Loucy (cell line): ENCODE results near the gene LRRC4C.
"Not testable (repeated sequence)": the region's sequence is repeated elsewhere in the genome, so short reads cannot be mapped to it uniquely, and the experiment has no call there.

Experiments used
- H2AFZ ChIP-seq: fragments of 200-600 bp; sonication (generic); 2 replicates; pipeline ENCODE4 v1.6.0; 2016; ENCODE audit warnings: antibody characterized with exemption, mild to moderate bottlenecking, low read length, moderate library complexity
- H3F3A ChIP-seq: fragments of 200-600 bp; 2 replicates; pipeline ENCODE4 v1.6.0; 2016; ENCODE audit warnings: antibody characterized with exemption, low read depth, mild to moderate bottlenecking
- H3K27me3 ChIP-seq: fragments of 200-600 bp; sonication (generic); 2 replicates; pipeline ENCODE4 v1.6.1; 2014; ENCODE audit warnings: low read length, mild to moderate bottlenecking; ENCODE audit not compliant: insufficient read depth, poor library complexity, severe bottlenecking
- H3K36me3 ChIP-seq: fragments of 200-600 bp; sonication (generic); 2 replicates; pipeline ENCODE4 v1.6.1; 2016; ENCODE audit warnings: low read length; ENCODE audit not compliant: insufficient read depth
- H3K4me1 ChIP-seq: fragments of 200-600 bp; sonication (generic); 2 replicates; pipeline ENCODE4 v1.5.1; 2014; ENCODE audit warnings: low read length, mild to moderate bottlenecking; ENCODE audit not compliant: insufficient read depth, poor library complexity, severe bottlenecking
- H3K4me2 ChIP-seq: fragments of 200-600 bp; sonication (generic); 2 replicates; pipeline ENCODE4 v1.6.0; 2014; ENCODE audit warnings: antibody characterized with exemption, low read length, low read depth, mild to moderate bottlenecking; ENCODE audit not compliant: poor library complexity, severe bottlenecking
- H3K4me3 ChIP-seq: fragments of 200-600 bp; sonication (generic); 2 replicates; pipeline ENCODE4 v1.5.1; 2014; ENCODE audit warnings: low read length, mild to moderate bottlenecking, mixed read lengths; ENCODE audit not compliant: poor library complexity, severe bottlenecking
- H3K79me2 ChIP-seq: fragments of 200-600 bp; sonication (generic); 2 replicates; pipeline ENCODE4 v1.6.1; 2014; ENCODE audit warnings: low read length; ENCODE audit not compliant: insufficient read depth
- H3K9ac ChIP-seq: fragments of 200-600 bp; sonication (generic); 2 replicates; pipeline ENCODE4 v1.6.0; 2014; ENCODE audit warnings: mild to moderate bottlenecking, low read depth, low read length, moderate library complexity; ENCODE audit not compliant: poor library complexity, severe bottlenecking
- H3K9me2 ChIP-seq: fragments of 200-600 bp; sonication (generic); replicated peaks from 2 replicates; pipeline ENCODE4 v1.6.1; 2016; ENCODE audit warnings: low read depth, low read length, mixed read lengths
- H3K9me3 ChIP-seq: fragments of 200-600 bp; sonication (generic); 2 replicates; pipeline ENCODE4 v1.6.1; 2014; ENCODE audit warnings: mild to moderate bottlenecking, antibody characterized with exemption, low read length, low read depth; ENCODE audit not compliant: insufficient read depth
- H4K20me1 ChIP-seq: fragments of 200-600 bp; sonication (generic); 2 replicates; pipeline ENCODE4 v1.6.0; 2014; ENCODE audit warnings: antibody characterized with exemption, low read length, mild to moderate bottlenecking; ENCODE audit not compliant: insufficient read depth, poor library complexity, severe bottlenecking
- EZH2phosphoT487 ChIP-seq: fragments of 200-600 bp; IDR thresholded peaks from 2 replicates; pipeline ENCODE4 v1.6.1; 2018; ENCODE audit warnings: antibody characterized with exemption, mild to moderate bottlenecking, moderate library complexity, borderline replicate concordance
- TF ChIP-seq, protein P1 (sequence below): fragments of 200-600 bp; sonication (generic); conservative IDR thresholded peaks from 2 replicates; pipeline ENCODE4 v1.5.1; 2014; ENCODE audit warnings: mild to moderate bottlenecking, antibody characterized with exemption, low read length

Gene LRRC4C

DNA sequence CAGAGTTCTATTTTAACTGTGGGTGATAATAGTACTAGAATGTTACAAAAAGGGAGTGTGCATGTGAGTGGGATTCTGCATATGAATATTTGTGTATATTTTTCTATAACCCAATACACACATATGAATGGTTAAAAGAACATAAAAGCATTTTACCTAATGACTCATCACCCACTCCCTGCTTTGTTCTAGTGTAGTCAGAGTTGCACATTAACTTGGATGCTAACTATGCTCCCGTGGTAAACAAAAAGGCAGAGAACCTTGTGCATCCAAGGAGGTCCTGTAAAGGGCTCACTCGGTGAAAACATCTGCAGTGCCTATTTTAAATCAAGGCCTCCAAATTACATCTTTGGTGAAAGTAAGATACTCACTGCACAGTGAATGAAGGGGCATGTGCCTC lies 1289.4 kb downstream of the LRRC4C start:
- Histone ChIP-seq H3K79me2 (no peaks in the 10 kb centered on the region), H3F3A (no peaks in the 10 kb centered on the region), H3K36me3 (no peaks in the 10 kb centered on the region), H3K4me1 (no peaks in the 10 kb centered on the region), H4K20me1 (no peaks in the 10 kb centered on the region), H2AFZ (no peak overlapping the region), H3K9ac (no peak overlapping the region), H3K27me3 (no peaks in the 10 kb centered on the region), H3K9me3 (no peaks in the 10 kb centered on the region), H3K4me2 (no peak overlapping the region), H3K9me2 (no peaks in the 10 kb centered on the region), H3K4me3 (no peak overlapping the region)
- TF ChIP-seq EZH2phosphoT487 = no peak
- TF ChIP-seq, protein P1, sequence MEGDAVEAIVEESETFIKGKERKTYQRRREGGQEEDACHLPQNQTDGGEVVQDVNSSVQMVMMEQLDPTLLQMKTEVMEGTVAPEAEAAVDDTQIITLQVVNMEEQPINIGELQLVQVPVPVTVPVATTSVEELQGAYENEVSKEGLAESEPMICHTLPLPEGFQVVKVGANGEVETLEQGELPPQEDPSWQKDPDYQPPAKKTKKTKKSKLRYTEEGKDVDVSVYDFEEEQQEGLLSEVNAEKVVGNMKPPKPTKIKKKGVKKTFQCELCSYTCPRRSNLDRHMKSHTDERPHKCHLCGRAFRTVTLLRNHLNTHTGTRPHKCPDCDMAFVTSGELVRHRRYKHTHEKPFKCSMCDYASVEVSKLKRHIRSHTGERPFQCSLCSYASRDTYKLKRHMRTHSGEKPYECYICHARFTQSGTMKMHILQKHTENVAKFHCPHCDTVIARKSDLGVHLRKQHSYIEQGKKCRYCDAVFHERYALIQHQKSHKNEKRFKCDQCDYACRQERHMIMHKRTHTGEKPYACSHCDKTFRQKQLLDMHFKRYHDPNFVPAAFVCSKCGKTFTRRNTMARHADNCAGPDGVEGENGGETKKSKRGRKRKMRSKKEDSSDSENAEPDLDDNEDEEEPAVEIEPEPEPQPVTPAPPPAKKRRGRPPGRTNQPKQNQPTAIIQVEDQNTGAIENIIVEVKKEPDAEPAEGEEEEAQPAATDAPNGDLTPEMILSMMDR = no peak

DNA sequence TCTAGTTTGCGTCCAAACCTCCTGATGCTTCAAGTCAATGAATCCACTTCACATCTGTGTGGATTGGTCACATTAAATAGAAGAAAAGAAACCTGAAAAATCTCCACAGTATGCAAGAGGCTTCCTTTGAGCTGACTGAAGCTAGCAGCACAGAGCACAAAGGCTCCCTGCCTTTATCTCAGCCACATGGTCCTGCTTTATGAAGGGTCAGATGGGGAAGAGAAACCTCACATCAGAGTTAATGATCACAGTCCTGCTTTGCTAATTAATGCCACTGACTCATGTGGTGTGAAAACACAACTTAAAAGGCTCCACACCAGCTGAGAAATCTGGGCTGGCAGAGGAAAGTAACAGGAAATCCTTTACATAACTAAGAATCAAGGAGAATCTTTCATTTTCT lies 1291.0 kb downstream of the LRRC4C start:
- Histone ChIP-seq H3K9me3 (no peaks in the 10 kb centered on the region), H4K20me1 (no peaks in the 10 kb centered on the region), H3F3A (no peaks in the 10 kb centered on the region), H3K27me3 (no peaks in the 10 kb centered on the region), H3K9ac (no peak overlapping the region), H3K36me3 (no peaks in the 10 kb centered on the region), H3K4me3 (no peak overlapping the region), H3K9me2 (no peaks in the 10 kb centered on the region), H2AFZ (no peak overlapping the region), H3K79me2 (no peaks in the 10 kb centered on the region), H3K4me1 (no peaks in the 10 kb centered on the region), H3K4me2 (no peak overlapping the region)
- TF ChIP-seq EZH2phosphoT487 = no peak
- TF ChIP-seq, protein P1 = no peak

DNA sequence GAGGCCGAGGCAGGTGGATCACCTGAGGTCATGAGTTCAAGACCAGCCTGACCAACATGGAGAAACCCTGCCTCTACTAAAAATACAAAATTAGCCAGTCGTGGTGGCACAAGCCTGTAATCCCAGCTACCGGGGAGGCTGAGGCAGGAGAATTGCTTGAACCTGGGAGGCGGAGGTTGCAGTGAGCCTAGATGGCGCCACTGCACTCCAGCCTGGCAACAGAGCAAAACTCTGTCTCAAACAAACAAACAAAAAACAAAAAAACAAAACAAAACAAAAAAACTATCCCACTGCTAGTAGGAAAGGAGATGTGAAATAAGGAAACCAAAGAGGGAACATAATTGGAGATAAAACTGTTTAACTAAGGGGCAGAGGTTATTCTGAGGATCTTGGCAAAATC lies 1291.6 kb downstream of the LRRC4C start:
- H3K79me2 ChIP-seq, H3K27me3 ChIP-seq, H4K20me1 ChIP-seq, H3F3A ChIP-seq, H2AFZ ChIP-seq, H3K4me2 ChIP-seq, H3K9me3 ChIP-seq, H3K4me1 ChIP-seq, H3K36me3 ChIP-seq, H3K9ac ChIP-seq, H3K9me2 ChIP-seq, H3K4me3 ChIP-seq: not testable (repeated sequence)

DNA sequence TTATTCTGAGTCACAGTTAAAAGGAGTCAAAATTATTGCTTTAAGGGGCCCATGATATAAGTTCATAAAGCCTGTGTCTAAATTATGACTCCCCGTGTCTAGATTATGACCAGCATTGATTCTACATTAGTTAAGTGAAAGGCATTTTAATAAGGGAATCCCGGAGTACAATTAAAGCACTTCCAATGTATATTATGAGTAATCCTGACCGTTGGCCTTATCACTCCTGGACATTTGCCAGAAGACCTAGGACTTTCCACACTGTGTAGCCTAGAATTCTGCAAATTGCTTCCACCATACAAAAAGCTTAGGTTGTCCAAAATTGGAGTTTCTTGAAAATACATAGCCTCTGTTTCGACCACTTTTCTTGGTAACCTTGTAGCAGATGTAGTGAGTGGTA lies 1292.6 kb downstream of the LRRC4C start:
- Histone ChIP-seq H3K4me3 (no peak overlapping the region), H3K4me2 (no peak overlapping the region), H3K9me2 (no peaks in the 10 kb centered on the region)

More for the DNA sequence above, 1292.6 kb downstream of the LRRC4C start:
- Histone ChIP-seq H3K9me3 (no peaks in the 10 kb centered on the region), H2AFZ (no peak overlapping the region), H3K79me2 (no peaks in the 10 kb centered on the region), H3K36me3 (no peaks in the 10 kb centered on the region), H3F3A (no peaks in the 10 kb centered on the region), H3K27me3 (no peaks in the 10 kb centered on the region), H4K20me1 (no peaks in the 10 kb centered on the region), H3K9ac (no peak overlapping the region), H3K4me1 (no peaks in the 10 kb centered on the region)
- no peak for TF ChIP-seq EZH2phosphoT487
- TF ChIP-seq, protein P1 = no peak
